ENCODE measurements around the gene RNF150.

GRCh38 chr4:140865253-140866217 lies 267.7 kb downstream of the RNF150 start:
- TF ChIP-seq RAD21 (conservative IDR thresholded peaks at IDR 0.05 in 1 of 2, IDR thresholded peaks at IDR 0.05 in 1 of 2), result no peak
- TF ChIP-seq MAX (IDR thresholded peaks at IDR 0.05), result no peak
- no peak for TF ChIP-seq ATOH8 (CRISPR knock-in tag; IDR thresholded peaks at IDR 0.05; ENCODE audit: low read depth)
- no peak for TF ChIP-seq ZNF302 (CRISPR knock-in tag; IDR thresholded peaks at IDR 0.05)
- no peak for TF ChIP-seq CBX8 (IDR thresholded peaks at IDR 0.05)
- no peak for TF ChIP-seq EP300 (IDR thresholded peaks at IDR 0.05)
- no peak for TF ChIP-seq CHD4 (IDR thresholded peaks at IDR 0.05; ENCODE audit: borderline replicate concordance)
- TF ChIP-seq POLR2A (IDR thresholded peaks at IDR 0.05; ENCODE audit: low read length), result no peak

Measured in A549 (cell line).